ENCODE results near the gene CORO2B.

DNA sequence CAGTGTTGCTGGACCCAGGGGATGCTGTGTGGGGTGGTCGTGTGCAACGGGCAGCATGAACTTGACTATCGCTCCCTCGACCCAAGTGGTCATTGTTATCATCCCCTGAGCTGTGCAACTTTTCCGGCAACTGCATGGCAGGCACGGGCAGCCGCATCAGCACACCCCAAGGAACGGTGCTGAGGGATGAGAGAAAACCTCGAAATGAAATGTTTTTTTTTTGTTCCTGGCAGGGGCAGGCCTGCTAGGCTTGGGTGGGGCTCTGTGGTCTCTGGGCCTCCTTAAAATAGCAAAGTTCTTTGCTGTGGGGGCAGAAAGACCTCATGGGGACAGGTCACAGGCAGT lies 51.4 kb downstream of the CORO2B start:
- TF ChIP-seq, protein P1, sequence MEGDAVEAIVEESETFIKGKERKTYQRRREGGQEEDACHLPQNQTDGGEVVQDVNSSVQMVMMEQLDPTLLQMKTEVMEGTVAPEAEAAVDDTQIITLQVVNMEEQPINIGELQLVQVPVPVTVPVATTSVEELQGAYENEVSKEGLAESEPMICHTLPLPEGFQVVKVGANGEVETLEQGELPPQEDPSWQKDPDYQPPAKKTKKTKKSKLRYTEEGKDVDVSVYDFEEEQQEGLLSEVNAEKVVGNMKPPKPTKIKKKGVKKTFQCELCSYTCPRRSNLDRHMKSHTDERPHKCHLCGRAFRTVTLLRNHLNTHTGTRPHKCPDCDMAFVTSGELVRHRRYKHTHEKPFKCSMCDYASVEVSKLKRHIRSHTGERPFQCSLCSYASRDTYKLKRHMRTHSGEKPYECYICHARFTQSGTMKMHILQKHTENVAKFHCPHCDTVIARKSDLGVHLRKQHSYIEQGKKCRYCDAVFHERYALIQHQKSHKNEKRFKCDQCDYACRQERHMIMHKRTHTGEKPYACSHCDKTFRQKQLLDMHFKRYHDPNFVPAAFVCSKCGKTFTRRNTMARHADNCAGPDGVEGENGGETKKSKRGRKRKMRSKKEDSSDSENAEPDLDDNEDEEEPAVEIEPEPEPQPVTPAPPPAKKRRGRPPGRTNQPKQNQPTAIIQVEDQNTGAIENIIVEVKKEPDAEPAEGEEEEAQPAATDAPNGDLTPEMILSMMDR (IDR thresholded peaks at IDR 0.05), result no peak
- no peak for TF ChIP-seq POLR2A (IDR thresholded peaks at IDR 0.05)
